Breast epithelium (tissue), 3 donors: Measurements from ENCODE around the gene CYTH3.

ENCODE experiments used
- CTCF ChIP-seq, 3 donors: fragments of 450-650 bp; IDR thresholded peaks; one replicate each; pipeline ENCODE4 v1.5.1; 2016 to 2017; ENCODE audit warnings: antibody characterized with exemption in 3 of 3, mild to moderate bottlenecking in 3 of 3, moderate library complexity in 3 of 3
- POLR2AphosphoS5 ChIP-seq, 3 donors: sonication (generic); formaldehyde crosslinking; IDR thresholded peaks; one replicate each; pipeline ENCODE4 v1.6.1; 2017; ENCODE audit warnings: antibody characterized with exemption in 3 of 3

- TF ChIP-seq POLR2AphosphoS5 (IDR thresholded peaks at IDR 0.05) (no peak), CTCF (IDR thresholded peaks at IDR 0.05) (no peak)
Observed at GRCh38 chr7:6279937-6280336, 7.5 kb upstream of the CYTH3 start.
